KOPT-K1 (cell line): Measurements from ENCODE around the gene PFDN2.
A peak's percentile ranks its signal among the peaks of the same experiment; 100 is the strongest.

Experiments used
- H3K27ac ChIP-seq: fragments of 200-600 bp; sonication (generic); 2 replicates; pipeline ENCODE4 v1.5.1; 2016; ENCODE audit warnings: antibody characterized with exemption, mild to moderate bottlenecking, low read depth, low read length; ENCODE audit not compliant: poor library complexity, severe bottlenecking
- H3K36me3 ChIP-seq: fragments of 200-600 bp; sonication (generic); 2 replicates; pipeline ENCODE4 v1.5.1; 2017; ENCODE audit warnings: antibody characterized with exemption, mild to moderate bottlenecking, low read length, moderate library complexity; ENCODE audit not compliant: insufficient read depth
- H3K9me3 ChIP-seq: fragments of 200-600 bp; sonication (generic); 2 replicates; pipeline ENCODE4 v1.5.1; 2017; ENCODE audit warnings: antibody characterized with exemption, low read length, mild to moderate bottlenecking; ENCODE audit not compliant: insufficient read depth, poor library complexity, severe bottlenecking

Gene PFDN2

DNA sequence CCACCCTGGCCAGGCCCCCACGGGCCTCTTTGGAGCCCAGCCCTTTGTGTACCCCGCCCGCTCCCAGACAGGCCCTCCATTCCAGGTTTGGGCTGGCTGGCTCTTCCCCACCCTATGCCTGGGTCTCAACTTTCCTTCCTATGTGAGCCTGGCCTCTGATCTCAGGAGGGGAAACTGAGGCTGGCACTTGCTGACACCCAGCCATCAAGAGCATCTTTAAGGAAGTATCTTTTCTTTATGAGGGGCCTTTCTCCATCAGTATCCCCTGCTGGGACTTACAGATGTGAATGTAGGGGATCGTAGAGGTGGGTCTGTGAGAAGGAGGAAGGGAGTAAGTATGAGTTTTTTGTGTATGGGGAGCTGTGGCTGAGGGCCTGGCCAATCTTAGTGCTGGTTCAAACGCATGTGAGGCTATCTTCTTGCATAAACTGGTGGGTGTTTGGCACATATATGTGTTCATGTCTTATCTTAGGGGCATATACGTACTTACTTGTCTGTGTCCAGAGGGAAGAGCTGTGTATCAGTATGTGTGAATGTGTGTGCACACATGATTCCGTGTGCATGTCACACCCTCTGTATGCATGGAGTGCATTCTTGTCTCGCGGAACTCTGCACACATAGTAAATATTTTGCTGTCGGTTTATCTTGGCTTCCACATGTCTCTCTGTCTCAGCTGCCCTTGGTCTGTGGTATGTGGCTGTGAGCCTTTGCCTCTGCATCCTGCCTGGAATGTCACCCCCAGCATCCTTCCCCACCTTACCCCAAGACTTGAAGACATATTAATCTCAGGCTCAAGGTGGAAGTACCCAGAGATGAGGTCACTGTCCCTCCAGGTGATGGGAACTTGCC, 33.9 kb downstream of the PFDN2 start:
- Histone ChIP-seq H3K27ac (no peak overlapping the region), H3K36me3 (no peaks in the 10 kb centered on the region), H3K9me3 (no peaks in the 10 kb centered on the region)

DNA sequence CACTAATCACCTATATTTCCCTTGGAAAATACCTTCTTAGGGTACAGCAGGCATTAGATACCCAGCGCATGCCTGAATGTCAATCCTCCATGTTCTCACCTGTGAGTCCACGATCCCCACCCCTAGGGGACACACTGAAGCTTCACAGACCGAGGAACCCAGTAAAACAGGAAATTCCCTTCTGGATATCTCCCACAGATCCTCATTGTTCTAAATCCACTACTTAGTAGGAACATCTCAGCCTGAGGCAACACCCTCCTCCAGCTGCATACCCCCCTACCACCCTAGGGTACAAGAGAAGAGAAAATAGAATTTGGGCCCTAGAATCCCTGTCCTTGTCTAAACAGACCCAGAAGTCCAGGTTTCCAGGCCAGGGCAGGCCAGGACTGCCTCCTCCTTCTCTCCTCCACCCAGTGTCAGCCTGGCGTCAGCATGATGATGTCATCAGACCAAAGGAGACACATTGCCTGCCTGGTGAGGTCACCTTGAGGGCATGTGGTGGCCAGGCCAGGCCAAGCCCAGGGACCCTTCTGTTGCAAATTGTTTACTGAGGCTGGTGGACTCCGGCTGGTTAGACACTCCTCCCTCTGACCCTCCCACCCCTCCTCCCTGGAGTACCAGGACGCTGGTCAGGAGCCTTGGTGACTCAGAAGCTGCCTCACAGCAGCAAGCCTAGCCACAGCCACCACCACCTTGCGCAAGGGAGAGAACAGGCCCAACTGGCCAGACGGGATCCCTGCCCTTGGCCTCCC, 34.7 kb downstream of the PFDN2 start:
- Histone ChIP-seq H3K27ac (no peak overlapping the region), H3K9me3 (no peaks in the 10 kb centered on the region), H3K36me3 (no peaks in the 10 kb centered on the region)

- no peaks in the 10 kb centered on the region for H3K9me3 ChIP-seq
- no peaks in the 10 kb centered on the region for H3K36me3 ChIP-seq
- H3K27ac ChIP-seq, result no peak overlapping the region
These were observed 35.4 kb downstream of the PFDN2 start for GRCh38 chr1:161082483-161082882.

- Histone ChIP-seq H3K27ac (no peak overlapping the region), H3K9me3 (no peaks in the 10 kb centered on the region), H3K36me3 (no peaks in the 10 kb centered on the region)
These were observed 36.3 kb downstream of the PFDN2 start for GRCh38 chr1:161081519-161081918.

DNA sequence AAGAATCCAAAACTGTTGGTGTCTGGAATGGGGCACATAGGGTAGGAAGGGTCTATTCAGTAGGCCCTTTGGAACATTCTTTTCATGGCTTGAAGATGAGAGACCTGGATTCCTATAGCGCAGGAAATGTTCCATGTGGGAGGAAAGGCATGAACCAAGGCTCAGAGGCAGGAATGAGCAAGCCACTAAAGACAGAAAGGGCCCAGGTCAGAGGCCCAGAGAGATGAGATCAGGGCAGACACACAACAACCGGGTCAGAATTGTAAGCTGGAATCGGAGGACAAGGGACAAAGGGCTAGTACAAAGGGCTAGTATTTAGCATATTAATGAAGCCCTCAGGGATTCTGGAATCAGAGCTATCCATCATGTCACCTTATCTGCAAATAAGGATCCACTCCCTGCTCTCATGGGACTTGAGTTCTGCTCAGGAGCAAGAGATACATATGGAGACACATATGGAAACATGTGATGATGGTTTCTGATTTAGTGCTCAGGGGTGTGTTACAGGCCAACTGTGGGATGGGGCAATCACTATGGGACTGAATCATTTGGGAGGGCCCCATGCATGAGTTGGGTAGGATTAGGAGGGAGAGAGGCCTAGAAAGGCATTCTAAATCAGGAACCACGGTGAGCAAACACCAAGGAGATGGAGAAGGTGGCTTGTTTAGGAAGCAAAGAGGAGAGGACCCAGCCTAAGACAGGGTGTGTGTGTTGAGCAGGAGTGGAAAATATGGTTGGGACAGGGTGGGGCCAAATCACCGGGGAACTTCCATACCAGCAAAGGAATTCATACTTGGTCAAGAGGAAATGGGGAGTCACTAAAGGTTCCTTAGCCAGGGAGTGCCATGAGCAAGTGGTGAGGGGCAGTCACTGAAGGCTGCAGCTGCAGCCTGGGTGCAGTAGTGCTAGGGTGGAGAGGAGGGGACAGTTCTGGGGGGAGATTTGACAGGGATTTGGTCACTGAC, 37.1 kb downstream of the PFDN2 start:
- Histone ChIP-seq H3K36me3 (no peaks in the 10 kb centered on the region), H3K9me3 (no peaks in the 10 kb centered on the region), H3K27ac (no peak overlapping the region)

GRCh38 chr1:161079436-161080110, 38.3 kb downstream of the PFDN2 start:
- no peak overlapping the region for H3K27ac ChIP-seq
- no peaks in the 10 kb centered on the region for H3K9me3 ChIP-seq
- H3K36me3 ChIP-seq, result no peaks in the 10 kb centered on the region

- Histone ChIP-seq H3K36me3 (no peaks in the 10 kb centered on the region), H3K9me3 (no peaks in the 10 kb centered on the region), H3K27ac (no peak overlapping the region)
These were observed 40.4 kb downstream of the PFDN2 start for GRCh38 chr1:161077426-161077825.

DNA sequence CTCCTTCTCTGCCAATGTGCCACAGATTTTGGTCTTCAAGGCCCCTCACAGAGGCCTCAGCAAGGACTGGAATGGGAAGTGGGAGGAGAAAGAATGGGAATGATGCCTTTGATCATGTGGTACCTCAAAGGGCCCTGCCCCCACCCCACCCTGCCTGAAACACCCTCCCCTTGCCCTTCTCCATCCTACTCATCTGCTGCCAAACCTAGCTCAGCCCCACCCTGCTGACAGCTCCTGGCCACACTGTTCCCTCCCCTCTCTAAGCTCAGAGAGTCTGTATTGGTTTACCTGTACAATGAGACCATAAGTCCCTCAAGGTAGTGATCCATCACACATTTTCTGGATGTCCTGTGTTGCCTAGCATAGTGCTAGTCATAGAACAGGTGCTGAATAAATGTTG, 41.4 kb downstream of the PFDN2 start:
- Histone ChIP-seq H3K9me3 (no peaks in the 10 kb centered on the region), H3K27ac (no peak overlapping the region), H3K36me3 (no peaks in the 10 kb centered on the region)

DNA sequence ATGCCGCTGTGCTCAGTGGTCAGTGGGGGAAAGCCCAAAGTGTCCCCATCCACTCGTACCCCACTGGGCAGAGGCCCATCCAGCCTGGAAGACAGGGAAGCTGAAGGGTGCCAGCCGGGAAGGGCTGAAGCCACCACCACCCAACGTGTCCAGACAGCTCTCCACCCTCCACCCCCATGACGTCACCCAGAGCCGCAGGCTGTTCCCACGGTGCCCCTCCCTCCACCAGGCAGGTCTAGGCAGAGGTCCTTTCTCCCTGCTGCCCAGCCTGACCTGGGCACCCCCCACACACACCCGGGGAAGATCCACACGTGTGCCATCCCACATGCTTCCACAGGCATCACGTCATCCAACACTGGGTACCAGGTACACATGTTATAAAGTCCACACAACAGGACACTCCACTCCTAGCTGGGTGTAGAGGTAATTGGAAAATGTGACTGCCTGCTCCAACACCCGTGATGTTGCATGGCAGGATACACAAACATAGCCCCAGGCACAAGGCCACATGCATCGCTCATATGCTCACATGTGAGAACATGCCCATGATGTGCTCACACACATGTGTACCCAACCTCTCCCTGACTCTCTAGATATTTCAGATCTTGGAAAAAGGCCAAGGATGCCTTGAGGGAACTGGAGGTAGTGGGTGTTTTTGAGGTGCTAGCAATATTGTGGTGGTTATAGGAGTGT, 43.0 kb downstream of the PFDN2 start:
- H3K27ac ChIP-seq, result no peak overlapping the region
- H3K9me3 ChIP-seq, result no peaks in the 10 kb centered on the region
- no peaks in the 10 kb centered on the region for H3K36me3 ChIP-seq

- H3K36me3 ChIP-seq, result no peaks in the 10 kb centered on the region
- H3K27ac ChIP-seq, result peak overlapping the region; percentile 7
- H3K9me3 ChIP-seq, result no peaks in the 10 kb centered on the region
These were observed 44.2 kb downstream of the PFDN2 start for GRCh38 chr1:161073474-161074121.

- H3K27ac ChIP-seq, result peak overlapping the region; percentile 7
- H3K9me3 ChIP-seq, result no peaks in the 10 kb centered on the region
- H3K36me3 ChIP-seq, result no peaks in the 10 kb centered on the region
These were observed 44.9 kb downstream of the PFDN2 start for GRCh38 chr1:161072751-161073449.

DNA sequence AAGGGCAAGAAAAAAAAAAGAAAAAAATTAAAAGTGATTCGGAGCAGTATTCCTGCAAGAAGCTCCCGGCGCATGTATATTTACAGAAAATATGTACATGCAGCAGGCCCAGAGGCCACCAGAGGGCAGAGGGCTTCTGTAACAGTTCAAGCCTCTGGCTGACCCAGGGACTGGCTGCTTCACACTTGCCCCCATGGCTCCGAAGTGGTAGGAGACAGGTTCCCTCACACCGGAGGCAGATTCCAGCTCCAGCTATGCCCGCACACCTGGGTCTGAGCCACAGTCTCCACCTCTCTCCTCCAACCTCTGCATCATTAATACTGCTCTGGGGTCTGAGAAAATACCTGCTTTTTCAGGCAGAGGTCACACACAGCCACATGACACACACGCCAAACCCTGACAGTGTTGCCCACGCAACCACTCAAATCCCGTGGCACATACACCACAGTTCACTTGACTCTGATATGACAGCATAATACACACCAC, 45.9 kb downstream of the PFDN2 start:
- Histone ChIP-seq H3K36me3 (peaks cover 3% of the 10 kb centered on the region), H3K9me3 (no peaks in the 10 kb centered on the region), H3K27ac (peak overlapping the region; percentile 0)

DNA sequence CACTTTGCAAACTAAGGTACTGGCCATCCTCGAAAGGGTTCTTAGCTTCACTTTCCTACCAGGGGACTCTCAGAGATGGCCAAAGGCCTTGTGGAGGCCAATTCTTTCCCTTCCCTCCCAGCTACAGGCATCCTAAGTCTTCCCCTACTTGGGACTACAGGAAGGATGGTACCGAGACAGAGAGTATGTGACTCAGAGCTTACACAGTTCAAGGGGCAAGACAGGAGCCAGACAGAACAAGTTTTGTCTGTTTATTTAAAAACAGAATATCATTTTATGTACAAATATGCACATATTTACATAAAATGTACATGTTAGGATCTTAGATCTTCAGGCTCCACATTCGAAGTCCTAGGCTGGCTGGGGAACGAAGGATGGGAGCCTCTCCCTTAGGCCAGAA, 47.1 kb downstream of the PFDN2 start:
- H3K9me3 ChIP-seq, result no peaks in the 10 kb centered on the region
- peak overlapping the region; percentile 98 for H3K27ac ChIP-seq
- H3K36me3 ChIP-seq, result peaks cover 14% of the 10 kb centered on the region
